Mesenchymal stem cell (in vitro differentiated cells and primary cell): ENCODE results near the gene CDKN1A. TPM values are rescaled to one million over a fixed set of nuclear protein-coding genes. Genes with fewer than 3 reads are reported as not detected.
A peak's percentile ranks its signal among the peaks of the same experiment; 100 is the strongest.

ENCODE experiments used
- DNase-seq: peaks from one replicate; pipeline ENCODE4 v3.0.0-alpha.2; 2013
- H2AFZ ChIP-seq: one replicate; pipeline ENCODE4 v1.6.1; 2013; ENCODE audit warnings: low read depth, mild to moderate bottlenecking, control low read depth, inconsistent platforms, low read length, moderate library complexity
- H2AK5ac ChIP-seq: 2 replicates; pipeline ENCODE4 v1.6.1; 2013; ENCODE audit warnings: low read length, moderate library complexity, mild to moderate bottlenecking, inconsistent platforms; ENCODE audit not compliant: severe bottlenecking
- H2BK120ac ChIP-seq: one replicate; pipeline ENCODE4 v1.6.1; 2013; ENCODE audit warnings: low read depth, mild to moderate bottlenecking, inconsistent platforms, low read length, moderate library complexity
- H2BK12ac ChIP-seq, 2 experiments: one replicate each; pipeline ENCODE4 v1.6.1; 2013; ENCODE audit warnings: inconsistent platforms in 2 of 2, low read length in 2 of 2, mild to moderate bottlenecking in 2 of 2, moderate library complexity in 2 of 2, control low read depth in 1 of 2
- H2BK15ac ChIP-seq: one replicate; pipeline ENCODE4 v1.6.1; 2013; ENCODE audit warnings: mild to moderate bottlenecking, low read depth, inconsistent platforms; ENCODE audit not compliant: poor library complexity, severe bottlenecking
- H2BK5ac ChIP-seq: 2 replicates; pipeline ENCODE4 v1.6.1; 2013; ENCODE audit warnings: low read depth, mild to moderate bottlenecking, low read length, control low read depth, inconsistent platforms; ENCODE audit not compliant: poor library complexity, severe bottlenecking
- H3K14ac ChIP-seq, 2 experiments: one replicate each; pipeline ENCODE4 v1.6.1; 2013; ENCODE audit warnings: inconsistent platforms in 2 of 2, low read length in 2 of 2, control low read depth in 1 of 2, mild to moderate bottlenecking in 1 of 2, moderate library complexity in 1 of 2
- H3K18ac ChIP-seq, 2 experiments: one replicate each; pipeline ENCODE4 v1.6.1; 2013; ENCODE audit warnings: inconsistent platforms in 2 of 2, low read length in 2 of 2, control low read depth in 1 of 2, low read depth in 1 of 2, mild to moderate bottlenecking in 1 of 2
- H3K23ac ChIP-seq, 2 experiments: one replicate each; pipeline ENCODE4 v1.6.1; 2013; ENCODE audit warnings: inconsistent platforms in 2 of 2, low read length in 2 of 2, mild to moderate bottlenecking in 2 of 2, moderate library complexity in 2 of 2, control low read depth in 1 of 2
- H3K27ac ChIP-seq: 2 replicates; pipeline ENCODE4 v1.5.1; 2013; ENCODE audit warnings: mild to moderate bottlenecking, moderate library complexity, low read length, control low read depth, inconsistent platforms; ENCODE audit not compliant: poor library complexity, severe bottlenecking
- H3K27me3 ChIP-seq, 2 experiments: 2 replicates each; pipeline versions ENCODE4 v1.6.1 to v1.7.0; 2013; ENCODE audit warnings: low read length in 2 of 2, mild to moderate bottlenecking in 2 of 2, moderate library complexity in 2 of 2, control low read depth in 1 of 2, inconsistent platforms in 1 of 2; ENCODE audit not compliant: control insufficient read depth in 1 of 2, insufficient read depth in 1 of 2
- H3K36me3 ChIP-seq, 2 experiments: 2 replicates each; pipeline versions ENCODE4 v1.6.1 to v1.7.0; 2013; ENCODE audit warnings: low read length in 2 of 2, control low read depth in 1 of 2, inconsistent platforms in 1 of 2, low read depth in 1 of 2, mild to moderate bottlenecking in 1 of 2; ENCODE audit not compliant: insufficient read depth in 2 of 2, control insufficient read depth in 1 of 2
- H3K4ac ChIP-seq, 2 experiments: one replicate each; pipeline ENCODE4 v1.6.1; 2013; ENCODE audit warnings: inconsistent platforms in 2 of 2, low read length in 2 of 2, mild to moderate bottlenecking in 2 of 2, moderate library complexity in 2 of 2, control low read depth in 1 of 2, low read depth in 1 of 2
- H3K4me1 ChIP-seq: 2 replicates; pipeline ENCODE4 v1.6.1; 2013; ENCODE audit warnings: low read depth, low read length, control low read depth; ENCODE audit not compliant: control insufficient read depth, insufficient read depth
- H3K4me2 ChIP-seq: 2 replicates; pipeline ENCODE4 v1.6.1; 2013; ENCODE audit warnings: low read length, mild to moderate bottlenecking, inconsistent platforms; ENCODE audit not compliant: poor library complexity, severe bottlenecking
- H3K4me3 ChIP-seq, 2 experiments: 2 replicates each; pipeline versions ENCODE4 v1.5.1 to v1.7.0; 2013; ENCODE audit warnings: low read length in 2 of 2, mild to moderate bottlenecking in 2 of 2, control low read depth in 1 of 2, low read depth in 1 of 2; ENCODE audit not compliant: insufficient read depth in 1 of 2
- H3K79me1 ChIP-seq: replicated peaks from 2 replicates; pipeline ENCODE4 v1.6.1; 2013; ENCODE audit warnings: mild to moderate bottlenecking, control low read depth, low read length, inconsistent platforms; ENCODE audit not compliant: poor library complexity, severe bottlenecking
- H3K9ac ChIP-seq: 2 replicates; pipeline ENCODE4 v1.7.0; 2013; ENCODE audit warnings: mild to moderate bottlenecking, low read length, moderate library complexity
- H3K9me3 ChIP-seq: 2 replicates; pipeline ENCODE4 v1.7.0; 2013; ENCODE audit warnings: mild to moderate bottlenecking, low read length; ENCODE audit not compliant: control insufficient read depth
- H4K8ac ChIP-seq: one replicate; pipeline ENCODE4 v1.6.1; 2013; ENCODE audit warnings: inconsistent platforms, mild to moderate bottlenecking, low read length, moderate library complexity
- H4K91ac ChIP-seq: one replicate; pipeline ENCODE4 v1.6.1; 2013; ENCODE audit warnings: mild to moderate bottlenecking, low read length, inconsistent platforms
- WGBS: methylation state at CpG from one replicate; pipeline ENCODE4 v1.1.7; 2013; ENCODE audit warnings: mixed read lengths; 5-methylcytosine and 5-hydroxymethylcytosine counted together
- polyA plus RNA-seq, 2 experiments: library from polyadenylated mRNA; stranded (reverse); fragments of 200-250 nt; gene quantifications; one replicate each; pipeline ENCODE4 v1.2.3, GENCODE V29; 2013

CDKN1A gene
- 604 TPM for polyA plus RNA-seq (2013, experiment 1 of 2)
- polyA plus RNA-seq (2013, experiment 2 of 2), result 615 TPM

GRCh38 chr6:36678488-36679042 lies at the start of gene CDKN1A:
TSS of gene CDKN1A (plus strand) at chr6:36678714. CDS start at chr6:36684102, 5,388 bp downstream.
- peak within 1 kb of the TSS; percentile 83 for H2BK15ac ChIP-seq
- no peaks in the 10 kb centered on the region for H3K27me3 ChIP-seq
- H3K79me1 ChIP-seq, result peaks cover 2% of the 10 kb centered on the region
- H2BK120ac ChIP-seq, result peak within 1 kb of the TSS; percentile 94
- peak within 1 kb of the TSS; percentile 99 for H3K9ac ChIP-seq
- H3K14ac ChIP-seq, result peak within 1 kb of the TSS in 1 of 2 experiments; percentile 100
- H2BK12ac ChIP-seq, result peak within 1 kb of the TSS; percentile 59 to 100
- H3K4me3 ChIP-seq, result peak within 1 kb of the TSS; percentile 89 to 98
- H3K4me1 ChIP-seq, result peaks cover 29% of the 10 kb centered on the region
- peak within 1 kb of the TSS; percentile 99 for H2BK5ac ChIP-seq
- H3K4ac ChIP-seq, result peak within 1 kb of the TSS in 1 of 2 experiments; percentile 94
- WGBS, result 1% methylated on average over 63 of the region's 63 CpGs
- H3K18ac ChIP-seq, result peak within 1 kb of the TSS; percentile 94 to 97
- H3K27ac ChIP-seq, result peak within 1 kb of the TSS; percentile 98
- peaks cover 17 to 33% of the 10 kb centered on the region in 2 experiments for H3K36me3 ChIP-seq
- H2AK5ac ChIP-seq, result peak within 1 kb of the TSS; percentile 100
- peak within 1 kb of the TSS; percentile 66 for H3K4me2 ChIP-seq
- peak within 1 kb of the TSS; percentile 8 for H2AFZ ChIP-seq
- peak; percentile 97 for DNase-seq
- no peak within 1 kb of the TSS for H4K8ac ChIP-seq
- peak within 1 kb of the TSS; percentile 24 to 100 for H3K23ac ChIP-seq
- H4K91ac ChIP-seq, result peak within 1 kb of the TSS; percentile 93
- no peaks in the 10 kb centered on the region for H3K9me3 ChIP-seq

- Histone ChIP-seq H4K91ac (no peak overlapping the region), H3K36me3 (no peaks in the 10 kb centered on the region), H2AFZ (no peak overlapping the region), H3K18ac (no peak overlapping the region), H3K4me1 (peaks cover 29% of the 10 kb centered on the region), H2AK5ac (peak overlapping the region; percentile 26), H2BK12ac (no peak overlapping the region), H3K27me3 (no peaks in the 10 kb centered on the region), H3K9ac (no peak overlapping the region), H2BK120ac (no peak overlapping the region), H3K79me1 (peaks cover 4% of the 10 kb centered on the region), H3K4me3 (no peak overlapping the region), H3K14ac (no peak overlapping the region), H3K4ac (no peak overlapping the region), H3K4me2 (no peak overlapping the region), H3K9me3 (no peaks in the 10 kb centered on the region), H2BK5ac (no peak overlapping the region), H3K23ac (no peak overlapping the region), H3K27ac (no peak overlapping the region), H4K8ac (no peak overlapping the region), H2BK15ac (no peak overlapping the region)
- WGBS, result 94% methylated on average over 10 of the region's 11 CpGs
- no peak for DNase-seq
Measured at GRCh38 chr6:36629784-36630183, 48.7 kb upstream of the CDKN1A start.

- Histone ChIP-seq H4K8ac (no peak overlapping the region), H3K9me3 (no peaks in the 10 kb centered on the region), H3K18ac (peak overlapping the region in 1 of 2 experiments; percentile 37), H3K27ac (no peak overlapping the region), H3K14ac (no peak overlapping the region), H3K27me3 (no peaks in the 10 kb centered on the region), H2BK5ac (no peak overlapping the region), H2BK15ac (no peak overlapping the region), H3K4me1 (peaks cover 30% of the 10 kb centered on the region), H2AK5ac (peak overlapping the region; percentile 4), H3K79me1 (peaks cover 2% of the 10 kb centered on the region), H3K9ac (no peak overlapping the region), H4K91ac (no peak overlapping the region), H3K23ac (no peak overlapping the region), H2BK12ac (no peak overlapping the region), H3K4ac (no peak overlapping the region), H3K4me3 (no peak overlapping the region), H3K4me2 (no peak overlapping the region), H2BK120ac (no peak overlapping the region), H3K36me3 (no peaks in the 10 kb centered on the region), H2AFZ (no peak overlapping the region)
- WGBS, result 81% methylated on average over 14 of the region's 14 CpGs
- no peak for DNase-seq
Measured at GRCh38 chr6:36631326-36632011, 47.0 kb upstream of the CDKN1A start.

GRCh38 chr6:36633370-36633769 lies 45.1 kb upstream of the CDKN1A start:
- no peak overlapping the region for H4K8ac ChIP-seq
- H3K14ac ChIP-seq, result no peak overlapping the region
- peak overlapping the region in 1 of 2 experiments; percentile 10 for H3K18ac ChIP-seq
- H4K91ac ChIP-seq, result no peak overlapping the region
- no peak overlapping the region for H3K4me3 ChIP-seq
- DNase-seq, result no peak
- no peak overlapping the region for H3K23ac ChIP-seq
- H3K36me3 ChIP-seq, result no peaks in the 10 kb centered on the region
- no peak overlapping the region for H3K9ac ChIP-seq
- no peaks in the 10 kb centered on the region for H3K79me1 ChIP-seq
- no peaks in the 10 kb centered on the region for H3K27me3 ChIP-seq
- H2BK15ac ChIP-seq, result peak overlapping the region; percentile 13
- WGBS, result 94% methylated on average over 6 of the region's 6 CpGs
- peaks cover 26% of the 10 kb centered on the region for H3K4me1 ChIP-seq
- H3K9me3 ChIP-seq, result no peaks in the 10 kb centered on the region
- no peak overlapping the region for H3K27ac ChIP-seq
- no peak overlapping the region for H2BK120ac ChIP-seq
- no peak overlapping the region for H2BK5ac ChIP-seq
- no peak overlapping the region for H3K4ac ChIP-seq
- H2BK12ac ChIP-seq, result no peak overlapping the region
- no peak overlapping the region for H3K4me2 ChIP-seq
- no peak overlapping the region for H2AFZ ChIP-seq
- peak overlapping the region; percentile 4 for H2AK5ac ChIP-seq
